NCI-H345 treated with DMSO at 0.1 percent for 48 hours (cell line): ENCODE measurements around the gene TMEM208.

ENCODE experiments used
- DNase-seq: peaks from one replicate; lab custom pipeline; 2025; ENCODE audit not compliant: unreplicated experiment; lab: John Stamatoyannopoulos, UW

The TMEM208 gene

DNA sequence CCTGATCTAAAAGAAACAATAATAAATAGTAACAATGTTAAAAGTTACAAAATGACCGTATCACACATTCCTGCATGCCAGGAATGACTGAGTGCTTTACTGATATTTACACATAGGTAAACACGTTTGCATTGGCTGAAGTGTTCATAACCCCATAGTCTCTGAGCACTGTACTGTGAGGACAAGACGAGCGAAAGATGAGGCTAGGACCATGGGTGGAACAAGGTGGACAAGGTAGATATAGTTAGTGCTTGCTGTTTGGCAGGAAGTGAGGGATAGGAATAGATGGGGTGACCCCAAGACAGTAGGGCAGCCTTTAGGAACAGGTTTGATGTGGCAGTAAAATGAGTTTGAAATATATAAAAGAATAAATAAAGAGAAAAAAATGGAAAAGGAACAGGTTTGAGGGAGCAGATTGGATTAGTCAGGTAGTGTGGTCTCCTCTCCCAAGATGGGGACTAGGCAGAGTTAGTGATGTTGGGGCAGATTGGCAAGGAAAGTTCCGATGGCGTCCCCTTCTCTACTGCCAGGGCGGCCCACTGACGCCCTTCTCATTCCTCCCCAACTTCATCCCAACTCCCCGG is 35.4 kb upstream of the TMEM208 start:
- DNase-seq: no peak

DNA sequence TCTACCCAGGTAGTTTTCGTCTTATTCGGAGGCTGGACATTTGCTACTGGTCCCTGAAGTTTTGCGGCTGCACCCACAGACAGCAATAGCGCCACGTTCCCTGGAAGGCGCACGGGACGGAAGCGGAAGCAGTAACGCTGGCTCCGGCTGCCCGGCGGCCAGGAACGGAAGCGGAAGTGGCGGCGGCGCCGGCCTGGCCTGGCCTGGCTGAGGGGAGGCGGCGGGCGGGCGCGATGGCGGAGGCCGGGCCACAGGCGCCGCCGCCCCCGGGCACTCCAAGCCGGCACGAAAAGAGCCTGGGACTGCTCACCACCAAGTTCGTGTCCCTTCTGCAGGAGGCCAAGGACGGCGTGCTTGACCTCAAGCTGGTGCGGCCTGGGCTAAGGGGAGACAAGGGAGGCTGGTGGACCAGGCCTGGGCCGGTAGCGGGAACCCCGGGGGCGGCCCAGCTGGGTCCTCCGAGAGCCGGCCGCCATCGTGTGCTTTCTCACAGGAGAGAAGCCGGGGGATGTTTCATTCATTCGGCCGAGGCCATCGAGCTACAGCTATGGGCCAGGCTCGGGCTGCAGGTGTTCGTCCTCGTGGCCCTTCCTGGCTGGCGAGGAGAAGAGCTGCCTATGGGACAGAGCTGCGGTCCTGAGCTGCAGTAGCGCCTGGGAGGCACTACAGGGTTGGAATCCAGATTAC is 34.8 kb upstream of the TMEM208 start, which contains the start of gene E2F4:
TSS of gene E2F4 (plus strand) at position 161 of the 687 bp plus-strand sequence. CDS start at position 234, 73 bp downstream.
- peak; percentile 51 for DNase-seq

DNA sequence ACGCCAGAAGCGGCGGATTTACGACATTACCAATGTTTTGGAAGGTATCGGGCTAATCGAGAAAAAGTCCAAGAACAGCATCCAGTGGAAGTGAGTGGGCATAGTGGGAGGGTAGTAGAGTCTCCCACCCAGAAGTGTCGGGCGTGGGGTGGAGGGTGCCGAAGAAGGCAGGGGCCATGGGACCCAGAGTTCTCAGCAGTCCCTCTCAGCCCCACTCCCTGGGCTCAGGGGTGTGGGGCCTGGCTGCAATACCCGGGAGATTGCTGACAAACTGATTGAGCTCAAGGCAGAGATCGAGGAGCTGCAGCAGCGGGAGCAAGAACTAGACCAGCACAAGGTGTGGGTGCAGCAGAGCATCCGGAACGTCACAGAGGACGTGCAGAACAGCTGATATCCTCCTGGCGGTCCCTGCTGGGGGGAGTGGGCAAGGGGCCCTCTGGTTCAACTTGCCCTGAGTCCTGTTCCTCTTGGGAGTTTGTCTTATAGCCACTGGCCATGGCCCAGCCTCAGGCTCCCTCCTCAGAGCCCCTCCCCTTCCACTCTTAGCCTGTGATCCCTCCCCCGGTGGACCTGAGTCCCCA is 34.1 kb upstream of the TMEM208 start:
- no peak for DNase-seq

- DNase-seq: no peak
Measured at GRCh38 chr16:67193536-67193935, 33.4 kb upstream of the TMEM208 start.

DNA sequence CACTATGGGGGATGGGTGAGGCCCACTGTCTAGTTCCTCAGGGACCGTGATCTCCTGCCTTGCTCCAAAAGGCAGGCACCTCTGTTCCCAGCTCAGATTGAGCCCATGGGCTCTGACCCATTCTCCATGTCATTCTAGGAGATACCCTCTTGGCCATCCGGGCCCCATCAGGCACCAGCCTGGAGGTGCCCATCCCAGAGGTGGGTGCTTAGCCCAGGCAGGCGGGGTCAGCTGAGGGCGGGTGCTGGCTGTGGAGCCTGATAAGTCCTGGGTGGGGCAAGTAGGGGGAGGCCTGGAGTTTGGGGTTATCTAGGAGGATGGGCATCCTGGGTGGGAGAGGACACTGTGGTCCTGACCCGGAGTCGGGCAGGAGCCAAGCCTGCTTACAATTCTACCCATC is 32.7 kb upstream of the TMEM208 start:
- DNase-seq: no peak

DNA sequence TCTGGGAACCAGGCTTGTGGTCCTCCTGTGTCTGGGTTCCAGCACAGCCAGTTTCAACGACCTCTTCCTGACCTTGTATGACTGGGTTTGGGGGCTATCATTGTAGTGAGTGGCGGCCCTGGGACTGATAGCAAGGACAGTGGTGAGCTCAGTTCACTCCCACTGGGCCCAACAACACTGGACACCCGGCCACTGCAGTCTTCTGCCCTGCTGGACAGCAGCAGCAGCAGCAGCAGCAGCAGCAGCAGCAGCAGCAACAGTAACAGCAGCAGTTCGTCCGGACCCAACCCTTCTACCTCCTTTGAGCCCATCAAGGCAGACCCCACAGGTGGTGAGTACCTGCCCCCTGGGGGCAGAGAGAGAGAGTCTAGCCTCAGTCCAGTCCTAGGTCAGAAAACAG is 31.3 kb upstream of the TMEM208 start:
- DNase-seq: no peak

DNA sequence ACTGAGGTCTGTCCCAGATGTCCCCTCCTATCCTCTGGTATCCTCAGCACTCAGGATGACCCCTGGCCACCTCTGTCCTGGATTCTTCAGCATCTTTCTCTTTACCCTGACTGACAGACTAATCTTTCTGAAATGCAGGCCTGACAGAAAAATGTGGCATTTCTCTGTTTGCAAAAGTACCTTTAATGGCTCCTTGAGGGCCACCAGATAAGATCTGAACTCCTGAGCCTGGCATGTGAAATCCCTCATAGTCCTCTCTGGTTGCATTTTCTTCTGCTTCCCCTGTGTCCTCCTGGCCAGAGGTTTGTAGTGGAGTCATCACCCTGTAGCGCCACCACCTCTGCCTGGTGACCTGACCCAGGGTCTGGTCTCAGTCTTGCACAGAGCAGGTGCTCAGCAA is 30.0 kb upstream of the TMEM208 start:
- DNase-seq: no peak

DNA sequence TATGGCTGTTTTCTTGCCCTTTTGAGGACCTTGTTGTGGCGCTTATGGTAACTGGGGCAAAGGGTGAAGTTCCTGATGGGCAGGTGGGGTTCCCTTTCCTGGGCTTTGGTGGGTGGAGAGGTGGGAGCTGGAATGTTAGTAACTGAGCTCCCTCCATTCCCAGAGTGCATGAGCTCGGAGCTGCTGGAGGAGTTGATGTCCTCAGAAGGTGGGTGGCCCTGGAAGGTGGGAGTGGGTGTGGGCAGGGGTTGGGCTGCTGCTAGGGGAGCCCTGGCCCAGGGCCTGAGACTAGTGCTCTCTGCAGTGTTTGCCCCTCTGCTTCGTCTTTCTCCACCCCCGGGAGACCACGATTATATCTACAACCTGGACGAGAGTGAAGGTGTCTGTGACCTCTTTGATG is 29.2 kb upstream of the TMEM208 start:
- no peak for DNase-seq

GRCh38 chr16:67198238-67198734 is 28.6 kb upstream of the TMEM208 start:
- DNase-seq: no peak

GRCh38 chr16:67199011-67199807 is 27.7 kb upstream of the TMEM208 start, which contains the start of gene ELMO3:
TSS of gene ELMO3 (plus strand) at chr16:67199131. CDS start at chr16:67199327, 196 bp downstream.
- peak; percentile 17 for DNase-seq

- no peak for DNase-seq
Measured at GRCh38 chr16:67199808-67200198, 27.1 kb upstream of the TMEM208 start.

DNA sequence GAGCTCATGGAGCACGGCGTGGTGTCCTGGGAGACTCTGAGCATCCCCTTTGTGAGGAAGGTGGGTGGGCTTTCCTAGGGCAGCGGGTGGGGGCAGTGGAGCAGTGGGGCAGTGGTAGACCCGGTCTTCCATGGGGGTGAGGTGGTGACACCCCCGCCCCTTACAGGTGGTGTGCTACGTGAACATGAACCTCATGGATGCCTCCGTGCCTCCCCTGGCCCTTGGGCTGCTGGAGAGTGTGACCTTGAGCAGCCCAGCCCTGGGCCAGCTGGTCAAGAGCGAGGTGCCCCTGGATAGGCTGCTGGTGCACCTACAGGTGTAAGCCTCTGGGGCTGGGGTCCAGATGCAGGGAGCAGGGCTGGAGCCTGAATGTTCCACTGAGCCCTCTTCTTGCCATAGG is 26.4 kb upstream of the TMEM208 start:
- DNase-seq: no peak

DNA sequence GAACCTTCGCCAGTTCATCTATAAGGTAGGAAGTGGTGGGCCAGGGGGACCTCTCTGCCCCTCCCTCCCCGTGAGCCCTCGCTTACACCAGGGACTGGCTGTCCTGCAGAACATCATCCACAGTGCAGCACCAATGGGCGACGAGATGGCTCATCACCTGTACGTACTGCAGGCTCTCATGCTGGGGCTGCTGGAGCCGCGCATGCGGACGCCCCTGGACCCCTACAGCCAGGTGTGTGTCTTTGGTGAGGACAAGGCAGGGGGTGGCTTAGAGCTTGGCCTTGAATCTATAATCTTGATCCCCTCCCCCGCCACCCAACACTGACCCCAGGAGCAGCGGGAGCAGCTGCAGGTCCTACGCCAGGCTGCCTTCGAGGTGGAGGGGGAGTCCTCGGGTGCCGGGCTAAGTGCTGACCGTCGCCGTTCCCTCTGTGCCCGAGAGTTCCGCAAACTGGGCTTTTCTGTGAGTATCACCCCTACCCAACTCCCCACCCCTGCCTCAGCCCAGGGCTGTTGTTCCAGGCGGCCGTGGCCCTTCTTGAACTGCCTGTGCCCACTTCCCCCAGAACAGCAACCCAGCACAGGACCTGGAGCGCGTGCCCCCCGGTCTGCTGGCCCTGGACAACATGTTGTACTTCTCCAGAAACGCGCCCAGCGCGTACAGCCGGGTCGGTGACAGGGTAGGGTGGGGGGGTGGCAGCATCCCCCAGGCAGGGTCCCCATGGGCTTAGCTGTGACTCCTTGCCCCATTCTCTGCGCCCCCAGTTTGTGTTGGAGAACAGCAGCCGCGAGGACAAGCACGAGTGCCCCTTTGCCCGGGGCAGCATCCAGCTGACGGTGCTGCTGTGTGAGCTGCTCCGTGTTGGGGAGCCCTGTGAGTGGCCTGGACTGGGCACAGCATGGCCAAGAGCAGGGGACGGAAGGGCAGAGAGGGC is 25.3 kb upstream of the TMEM208 start:
- DNase-seq: no peak

DNA sequence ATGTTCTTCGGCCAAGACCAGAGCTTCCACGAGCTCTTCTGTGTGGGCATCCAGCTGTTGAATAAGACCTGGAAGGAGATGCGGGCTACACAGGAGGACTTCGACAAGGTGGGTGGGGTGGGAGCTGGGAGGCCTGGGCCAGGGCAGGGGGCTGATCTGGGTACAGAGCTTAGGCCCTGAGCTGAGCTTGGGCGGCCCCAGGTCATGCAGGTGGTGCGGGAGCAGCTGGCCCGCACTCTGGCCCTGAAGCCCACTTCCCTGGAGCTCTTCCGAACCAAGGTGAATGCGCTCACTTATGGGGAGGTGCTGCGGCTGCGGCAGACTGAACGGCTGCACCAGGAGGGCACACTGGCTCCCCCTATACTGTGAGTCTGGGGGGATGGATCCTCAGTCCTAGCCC is 24.5 kb upstream of the TMEM208 start:
- DNase-seq: no peak

GRCh38 chr16:67202956-67203493 is 23.9 kb upstream of the TMEM208 start:
- DNase-seq: no peak

DNA sequence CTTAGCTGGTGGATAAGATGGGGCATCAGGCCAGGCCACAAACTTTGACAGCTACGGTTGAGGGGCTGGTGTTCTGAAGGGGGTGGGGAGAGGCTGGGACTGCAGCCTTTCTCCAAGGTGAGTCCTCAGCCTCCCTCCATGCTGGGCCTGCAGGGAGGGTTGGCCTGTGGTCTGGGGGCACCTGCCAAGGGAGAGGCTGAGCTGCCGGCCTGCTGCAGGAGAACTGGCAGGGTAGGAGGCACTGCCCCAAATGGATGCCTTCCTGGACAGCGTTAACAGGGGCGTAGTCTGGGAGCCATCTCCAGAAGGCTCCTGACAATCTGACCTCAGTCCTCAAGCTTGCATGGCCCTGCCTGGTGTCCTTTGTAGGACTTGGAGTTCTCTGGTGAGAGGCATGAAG is 22.9 kb upstream of the TMEM208 start:
- no peak for DNase-seq

DNA sequence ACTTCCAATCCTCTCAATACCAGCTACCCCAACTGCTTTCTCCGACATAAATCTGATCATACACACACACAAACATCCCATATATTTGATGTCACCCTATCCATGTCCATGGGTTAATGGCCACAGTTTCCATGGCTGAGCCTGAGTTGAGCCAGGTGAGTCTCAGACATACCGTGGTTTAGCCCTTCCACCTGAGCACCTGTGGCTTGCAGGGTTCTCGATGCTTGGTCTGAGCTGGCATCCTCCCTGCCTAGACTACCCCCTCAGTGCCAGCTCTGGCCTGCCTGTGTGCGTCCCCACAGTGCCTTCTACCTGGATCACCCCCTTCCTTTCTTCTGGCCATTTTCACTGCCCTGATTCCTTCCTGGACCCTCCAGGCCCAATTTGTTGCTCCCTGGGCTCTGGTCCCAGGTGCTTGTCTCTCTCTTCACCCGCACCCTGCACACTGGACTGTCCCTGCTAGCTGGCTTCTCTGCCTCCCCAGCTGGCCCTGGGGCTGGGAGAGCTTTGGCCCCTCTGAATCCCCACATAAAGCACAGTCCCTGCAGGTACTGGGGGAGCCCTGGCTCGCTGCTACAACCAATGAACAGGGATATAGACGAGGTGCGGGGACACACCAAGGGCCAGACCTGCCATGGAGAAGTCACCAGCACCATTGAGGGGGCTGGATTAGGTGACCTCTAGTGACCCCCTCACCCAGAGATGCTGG is 20.6 kb upstream of the TMEM208 start:
- no peak for DNase-seq

DNA sequence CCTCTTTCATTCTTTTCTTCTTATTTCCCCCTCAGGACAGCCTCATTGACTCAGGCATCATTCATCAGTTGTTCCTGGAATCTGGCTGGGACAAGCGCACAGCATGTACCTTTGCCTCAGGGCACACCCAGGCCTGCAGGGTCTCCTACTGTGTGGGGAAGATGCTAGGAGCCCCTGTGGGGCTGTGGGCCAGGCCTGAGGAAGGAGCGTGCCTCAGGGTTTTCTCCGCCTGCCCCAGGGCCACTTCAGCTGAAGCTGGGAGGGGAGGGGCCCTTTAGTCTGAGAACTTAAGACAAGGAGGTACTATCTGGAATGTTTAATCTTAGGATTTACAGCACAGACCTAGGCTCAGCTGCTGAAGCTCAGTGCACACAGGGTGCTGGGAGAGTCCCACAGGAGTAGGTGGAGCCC is 20.1 kb upstream of the TMEM208 start:
- no peak for DNase-seq

DNA sequence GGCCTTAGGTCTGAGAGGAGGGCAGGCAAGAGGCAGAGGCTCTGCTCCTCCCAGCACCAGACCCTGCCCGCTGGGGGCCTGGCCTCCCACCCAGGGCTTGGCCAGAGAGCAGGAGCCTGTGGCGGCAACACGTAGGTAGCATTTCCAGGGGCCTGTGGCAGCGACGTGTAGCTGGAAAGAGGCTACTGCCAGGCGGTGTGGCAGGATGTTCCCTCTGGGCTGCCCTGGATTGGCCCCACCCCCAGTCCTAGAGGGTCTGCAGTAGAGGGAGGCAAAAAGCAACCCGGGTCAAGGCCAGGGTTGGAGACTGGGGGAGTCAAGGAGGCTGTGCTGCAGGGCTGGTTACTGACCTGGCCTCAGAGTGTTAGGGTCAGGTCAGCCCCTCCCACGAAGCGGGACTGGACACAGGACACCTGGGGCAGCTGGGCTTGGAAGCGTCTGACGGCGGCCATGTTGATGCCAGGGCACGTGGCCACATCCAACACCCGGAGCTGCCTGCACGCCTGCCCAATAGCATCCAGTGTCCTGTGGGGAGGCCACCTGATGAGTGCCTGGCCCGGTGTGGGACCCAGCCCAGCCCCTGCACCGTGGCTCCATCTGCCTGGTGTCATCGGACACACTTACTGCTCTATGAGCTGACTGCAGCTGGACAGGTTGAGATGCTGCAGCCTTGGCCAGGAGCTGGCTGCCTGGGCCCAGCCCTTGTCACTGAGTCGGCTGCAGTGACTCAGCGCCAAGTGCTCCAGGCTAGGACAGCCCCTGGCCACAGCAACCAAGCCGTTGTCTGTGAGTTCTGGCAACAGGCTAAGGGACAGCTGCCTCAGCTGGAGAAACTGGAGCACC is 19.5 kb upstream of the TMEM208 start:
- DNase-seq: no peak
